Fibroblast of lung (primary cell): ENCODE measurements around the gene FBL.
"Not testable (repeated sequence)": the region's sequence is repeated elsewhere in the genome, so short reads cannot be mapped to it uniquely, and the experiment has no call there.

Experiments used
- CTCF ChIP-seq, 2 donors: IDR thresholded peaks in 1 of 2; conservative IDR thresholded peaks in 1 of 2; 1 replicate in 1 of 2; 2 replicates in 1 of 2; pipeline ENCODE4 v1.5.1; 2011 to 2012; ENCODE audit warnings: low read length in 2 of 2, control low read depth in 1 of 2, inconsistent platforms in 1 of 2, low read depth in 1 of 2, mild to moderate bottlenecking in 1 of 2
- EZH2 ChIP-seq: IDR thresholded peaks from 2 replicates; pipeline ENCODE4 v1.5.1; 2012; ENCODE audit warnings: low read length, control low read depth, mild to moderate bottlenecking; ENCODE audit errors: missing control alignments

GRCh38 chr19:39876486-39876885 lies 30.3 kb upstream of the FBL start:
- not testable (repeated sequence) for TF ChIP-seq CTCF (conservative IDR thresholded peaks at IDR 0.05 in 1 of 2, IDR thresholded peaks at IDR 0.05 in 1 of 2; ENCODE audit: low read depth in 1 of 2, low read length in 2 of 2); EZH2
